NT2/D1 (cell line): ENCODE measurements around the gene COA8.

Experiments used
- DNase-seq: peaks from one replicate; pipeline ENCODE4 v3.0.0-alpha.2; 2011; ENCODE audit warnings: low read depth, low spot score
- H3K27me3 ChIP-seq: 2 replicates; pipeline ENCODE4 v1.6.0; 2011; ENCODE audit warnings: mild to moderate bottlenecking; ENCODE audit not compliant: insufficient read length, insufficient read depth
- H3K36me3 ChIP-seq: 2 replicates; pipeline ENCODE4 v1.6.1; 2011; ENCODE audit warnings: mild to moderate bottlenecking, low read length, mixed read lengths; ENCODE audit not compliant: insufficient read depth, insufficient read length
- H3K4me1 ChIP-seq: 2 replicates; pipeline ENCODE4 v1.5.1; 2011; ENCODE audit not compliant: insufficient read depth, insufficient read length
- H3K4me3 ChIP-seq: 2 replicates; pipeline ENCODE4 v1.5.1; 2011; ENCODE audit warnings: low read depth; ENCODE audit not compliant: insufficient read length
- H3K9ac ChIP-seq: 2 replicates; pipeline ENCODE4 v1.6.0; 2011; ENCODE audit warnings: low read depth; ENCODE audit not compliant: insufficient read length
- H3K9me3 ChIP-seq: 2 replicates; pipeline ENCODE4 v1.5.1; 2011; ENCODE audit warnings: mild to moderate bottlenecking, low read length; ENCODE audit not compliant: insufficient read depth
- SUZ12 ChIP-seq: IDR thresholded peaks from 2 replicates; pipeline ENCODE4 v1.6.1; 2011; ENCODE audit not compliant: insufficient read length, insufficient read depth; ENCODE audit errors: extremely low read depth
- YY1 ChIP-seq: IDR thresholded peaks from 2 replicates; pipeline ENCODE4 v1.6.1; 2011; ENCODE audit not compliant: insufficient read length, insufficient read depth
- ZNF274 ChIP-seq: IDR thresholded peaks from 2 replicates; pipeline ENCODE4 v1.6.1; 2011; ENCODE audit warnings: mild to moderate bottlenecking, low read depth, low read length

Gene COA8

GRCh38 chr14:103519043-103519836, 43.5 kb upstream of the COA8 start:
- TF ChIP-seq SUZ12 (no peak), YY1 (no peak), ZNF274 (no peak)
- Histone ChIP-seq H3K4me3 (no peak overlapping the region), H3K9ac (peak overlapping the region; percentile 26), H3K27me3 (peaks cover 12% of the 10 kb centered on the region), H3K9me3 (no peaks in the 10 kb centered on the region), H3K36me3 (peaks cover 13% of the 10 kb centered on the region), H3K4me1 (peaks cover 22% of the 10 kb centered on the region)
- no peak for DNase-seq

- Histone ChIP-seq H3K9ac (peak overlapping the region; percentile 26), H3K4me1 (peaks cover 21% of the 10 kb centered on the region), H3K27me3 (peaks cover 17% of the 10 kb centered on the region), H3K4me3 (no peak overlapping the region), H3K36me3 (peaks cover 13% of the 10 kb centered on the region), H3K9me3 (no peaks in the 10 kb centered on the region)
- TF ChIP-seq SUZ12 (no peak), YY1 (no peak), ZNF274 (no peak)
- DNase-seq: no peak
These were observed 42.9 kb upstream of the COA8 start for GRCh38 chr14:103519837-103520212.

GRCh38 chr14:103520269-103520656, 42.5 kb upstream of the COA8 start:
- peaks cover 18% of the 10 kb centered on the region for H3K4me1 ChIP-seq
- TF ChIP-seq YY1 (no peak), SUZ12 (no peak), ZNF274 (no peak)
- H3K27me3 ChIP-seq: peaks cover 17% of the 10 kb centered on the region
- H3K9ac ChIP-seq: no peak overlapping the region
- DNase-seq: no peak
- H3K36me3 ChIP-seq: peaks cover 13% of the 10 kb centered on the region
- peak overlapping the region; percentile 6 for H3K4me3 ChIP-seq
- no peaks in the 10 kb centered on the region for H3K9me3 ChIP-seq

- Histone ChIP-seq H3K9ac (peak overlapping the region; percentile 70), H3K27me3 (peaks cover 17% of the 10 kb centered on the region), H3K9me3 (no peaks in the 10 kb centered on the region), H3K36me3 (peaks cover 13% of the 10 kb centered on the region), H3K4me1 (peaks cover 18% of the 10 kb centered on the region), H3K4me3 (peak overlapping the region; percentile 78)
- no peak for TF ChIP-seq ZNF274
- no peak for TF ChIP-seq YY1
- no peak for TF ChIP-seq SUZ12
- DNase-seq: no peak
These were observed 41.9 kb upstream of the COA8 start for GRCh38 chr14:103520657-103521437.

GRCh38 chr14:103521438-103521950, 41.3 kb upstream of the COA8 start:
- TF ChIP-seq ZNF274 (no peak), SUZ12 (no peak), YY1 (no peak)
- peak overlapping the region; percentile 90 for H3K9ac ChIP-seq
- H3K4me1 ChIP-seq: peaks cover 17% of the 10 kb centered on the region
- H3K27me3 ChIP-seq: peaks cover 17% of the 10 kb centered on the region
- DNase-seq: no peak
- H3K36me3 ChIP-seq: peaks cover 13% of the 10 kb centered on the region
- H3K4me3 ChIP-seq: peak overlapping the region; percentile 78
- H3K9me3 ChIP-seq: no peaks in the 10 kb centered on the region

GRCh38 chr14:103521951-103522563, 40.7 kb upstream of the COA8 start:
- peak overlapping the region; percentile 78 for H3K4me3 ChIP-seq
- DNase-seq: no peak
- peaks cover 15% of the 10 kb centered on the region for H3K4me1 ChIP-seq
- H3K27me3 ChIP-seq: peaks cover 17% of the 10 kb centered on the region
- TF ChIP-seq ZNF274: no peak
- no peak for TF ChIP-seq YY1
- TF ChIP-seq SUZ12: no peak
- H3K9ac ChIP-seq: peak overlapping the region; percentile 90
- H3K36me3 ChIP-seq: peaks cover 13% of the 10 kb centered on the region
- H3K9me3 ChIP-seq: no peaks in the 10 kb centered on the region
